ENCODE results near the gene EIF1AX. TPM values are rescaled to one million over a fixed set of nuclear protein-coding genes. Genes with fewer than 3 reads are reported as not detected.

Gene EIF1AX
- polyA plus RNA-seq, 1 donor from 2014 or later: 67.1 TPM

GRCh38 chrX:20124964-20125363, 16.7 kb downstream of the EIF1AX start:
- H2AFZ ChIP-seq (ENCODE audit: low read depth, low read length): no peak overlapping the region
- H4K20me1 ChIP-seq (ENCODE audit: insufficient read depth): no peaks in the 10 kb centered on the region
- no peak overlapping the region for H3K9ac ChIP-seq (ENCODE audit: low read length)
- no peaks in the 10 kb centered on the region for H3K9me3 ChIP-seq (ENCODE audit: low read length)
- no peaks in the 10 kb centered on the region for H3F3A ChIP-seq (ENCODE audit: insufficient read depth, low read length, poor library complexity, severe bottlenecking)
- no peak overlapping the region for H3K4me3 ChIP-seq (ENCODE audit: low read length)
- H3K36me3 ChIP-seq (ENCODE audit: insufficient read depth, low read length): no peaks in the 10 kb centered on the region
- TF ChIP-seq RAD21 (conservative IDR thresholded peaks at IDR 0.05): no peak
- H3K27me3 ChIP-seq (ENCODE audit: insufficient read depth, low read depth, low read length): no peaks in the 10 kb centered on the region
- H3K4me2 ChIP-seq (ENCODE audit: low read length): no peak overlapping the region
- H3K9me2 ChIP-seq (ENCODE audit: insufficient read depth, low read length): no peaks in the 10 kb centered on the region
- no peaks in the 10 kb centered on the region for H3K79me2 ChIP-seq (replicated peaks; ENCODE audit: insufficient read depth, low read length)
- H3K27ac ChIP-seq (ENCODE audit: low read length): no peak overlapping the region

GRCh38 chrX:20118065-20118824, 23.4 kb downstream of the EIF1AX start:
- H3K4me3 ChIP-seq (ENCODE audit: low read length): no peak overlapping the region
- no peaks in the 10 kb centered on the region for H3K9me2 ChIP-seq (ENCODE audit: insufficient read depth, low read length)
- H3K9ac ChIP-seq (ENCODE audit: low read length): no peak overlapping the region
- TF ChIP-seq REST (IDR thresholded peaks at IDR 0.05; ENCODE audit: borderline replicate concordance): no peak
- H3K4me2 ChIP-seq (ENCODE audit: low read length): no peak overlapping the region
- no peaks in the 10 kb centered on the region for H3K36me3 ChIP-seq (ENCODE audit: insufficient read depth, low read length)
- no peak overlapping the region for H2AFZ ChIP-seq (ENCODE audit: low read depth, low read length)
- H3K9me3 ChIP-seq (ENCODE audit: low read length): no peaks in the 10 kb centered on the region
- H3K79me2 ChIP-seq (replicated peaks; ENCODE audit: insufficient read depth, low read length): no peaks in the 10 kb centered on the region
- no peaks in the 10 kb centered on the region for H4K20me1 ChIP-seq (ENCODE audit: insufficient read depth)
- H3K27me3 ChIP-seq (ENCODE audit: insufficient read depth, low read depth, low read length): peaks cover 12% of the 10 kb centered on the region
- no peak overlapping the region for H3K27ac ChIP-seq (ENCODE audit: low read length)
- H3F3A ChIP-seq (ENCODE audit: insufficient read depth, low read length, poor library complexity, severe bottlenecking): no peaks in the 10 kb centered on the region

GRCh38 chrX:20116577-20117240, 24.9 kb downstream of the EIF1AX start, which contains the start of gene MAP7D2:
MAP7D2 (minus strand) TSS chrX:20116907; CDS start chrX:20116879, 28 bp downstream.
- no peak within 1 kb of the TSS for H3K27ac ChIP-seq (ENCODE audit: low read length)
- H2AFZ ChIP-seq (ENCODE audit: low read depth, low read length): no peak within 1 kb of the TSS
- no peaks in the 10 kb centered on the region for H3K9me3 ChIP-seq (ENCODE audit: low read length)
- H3K36me3 ChIP-seq (ENCODE audit: insufficient read depth, low read length): no peaks in the 10 kb centered on the region
- H3K9me2 ChIP-seq (ENCODE audit: insufficient read depth, low read length): no peaks in the 10 kb centered on the region
- H4K20me1 ChIP-seq (ENCODE audit: insufficient read depth): no peaks in the 10 kb centered on the region
- H3F3A ChIP-seq (ENCODE audit: insufficient read depth, low read length, poor library complexity, severe bottlenecking): no peaks in the 10 kb centered on the region
- H3K9ac ChIP-seq (ENCODE audit: low read length): peak within 1 kb of the TSS; percentile 9
- no peaks in the 10 kb centered on the region for H3K79me2 ChIP-seq (replicated peaks; ENCODE audit: insufficient read depth, low read length)
- H3K27me3 ChIP-seq (ENCODE audit: insufficient read depth, low read depth, low read length): peaks cover 12% of the 10 kb centered on the region
- peak within 1 kb of the TSS; percentile 63 for H3K4me3 ChIP-seq (ENCODE audit: low read length)
- TF ChIP-seq REST (IDR thresholded peaks at IDR 0.05; ENCODE audit: borderline replicate concordance): no peak
- TF ChIP-seq POLR2AphosphoS5 (IDR thresholded peaks at IDR 0.05): no peak
- no peak for TF ChIP-seq TAF1 (IDR thresholded peaks at IDR 0.05; ENCODE audit: low read depth)
- TF ChIP-seq RAD21 (conservative IDR thresholded peaks at IDR 0.05): no peak
- no peak for TF ChIP-seq EZH2 (IDR thresholded peaks at IDR 0.05; ENCODE audit: borderline replicate concordance, insufficient read depth, low read length, poor library complexity, severe bottlenecking)
- no peak for TF ChIP-seq EP300 (conservative IDR thresholded peaks at IDR 0.05; ENCODE audit: poor library complexity, severe bottlenecking)
- no peak for TF ChIP-seq MXI1 (conservative IDR thresholded peaks at IDR 0.05; ENCODE audit: poor library complexity, severe bottlenecking)
- TF ChIP-seq SMC3 (conservative IDR thresholded peaks at IDR 0.05; ENCODE audit: poor library complexity): no peak
- TF ChIP-seq CTCF (IDR thresholded peaks at IDR 0.05; ENCODE audit: poor library complexity, severe bottlenecking): no peak
- H3K4me2 ChIP-seq (ENCODE audit: low read length): no peak within 1 kb of the TSS
